ENCODE results near the gene NMT1. TPM values are rescaled to one million over a fixed set of nuclear protein-coding genes. Genes with fewer than 3 reads are reported as not detected.

The NMT1 gene
- total RNA-seq, 5 donors from 2014 or later (not counting 1 experiment from before 2014, with no cell fraction given), result 79.5 to 139 (median 125) TPM

DNA sequence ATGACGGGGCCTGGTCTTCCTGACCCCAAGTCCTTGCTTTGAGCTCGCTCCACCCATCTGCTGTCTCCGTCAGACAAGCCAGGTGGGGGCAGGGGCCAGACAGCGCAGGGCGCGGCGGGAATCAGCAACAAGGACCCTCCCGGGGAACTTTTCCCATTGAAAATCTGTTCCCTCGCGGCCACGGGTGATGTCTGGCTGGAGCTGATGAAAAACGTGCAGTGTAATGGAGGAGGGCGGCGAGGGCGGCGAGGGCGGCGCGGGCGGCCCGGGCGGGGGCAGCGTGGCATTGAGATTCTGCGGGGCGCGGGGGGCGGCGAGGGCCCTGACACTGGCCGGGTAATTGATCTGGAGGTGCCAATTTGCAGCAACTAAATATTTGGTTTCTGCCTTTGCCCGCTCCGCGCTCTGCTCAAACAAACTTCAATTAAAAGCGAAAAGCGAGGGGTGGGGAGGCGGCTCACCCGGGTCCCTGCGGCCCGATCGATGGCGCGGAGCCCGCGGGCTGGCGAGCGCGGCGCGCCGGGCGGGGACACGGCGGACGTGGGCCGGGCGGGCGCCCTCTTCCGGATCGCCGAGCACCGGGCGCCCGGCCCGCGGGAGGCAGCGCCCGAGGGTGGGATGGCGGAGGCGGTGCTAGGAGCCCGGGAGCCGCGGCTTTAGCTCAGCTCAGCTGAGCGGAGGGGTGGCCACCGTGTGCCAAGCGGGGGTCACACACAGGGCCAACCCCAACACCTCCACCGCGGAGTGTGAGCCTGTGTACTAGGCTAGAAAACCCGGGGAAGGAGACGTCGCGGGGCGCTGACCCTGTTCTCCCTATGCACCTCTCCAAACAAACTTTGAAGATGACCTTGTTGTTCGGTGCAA, 42.0 kb upstream of the NMT1 start:
- peak in 18 of 35 experiments; percentile 9 to 65 (median 24) for DNase-seq
- WGBS (ENCODE audit: insufficient coverage), result 2% methylated on average over 70 of the region's 82 CpGs
- H3K9me3 ChIP-seq, result no peaks in the 10 kb centered on the region
- peak; percentile 65 to 80 (median 75) for ATAC-seq (replicated peaks in 1 of 4)
- ChIA-PET CTCF (interaction anchor here in 1 of 2 donors (1.1 kb wide), 1 partner anchor 138 kb away, joined by 3 read pairs; no protein-coding TSS in a partner anchor), POLR2A (interaction anchor here in 1 of 2 donors (0.6 kb wide), 1 partner anchor 16 kb away, joined by 3 read pairs; no protein-coding TSS in a partner anchor)
- H3K9me3 Mint-ChIP-seq, result no peaks in the 10 kb centered on the region
- peaks cover 20 to 30% (median 24%) of the 10 kb centered on the region in 3 donors for H3K4me1 Mint-ChIP-seq
- peaks cover 3 to 33% of the 10 kb centered on the region in 2 experiments for H3K4me1 ChIP-seq (ENCODE audit: control insufficient read depth in 1 of 2, extremely low read depth in 1 of 2, insufficient read depth in 2 of 2, low read length in 2 of 2)
- H3K27me3 ChIP-seq (replicated peaks in 1 of 2; ENCODE audit: control insufficient read depth in 2 of 2, extremely low read depth in 1 of 2, insufficient read depth in 2 of 2, low read length in 1 of 2), result peaks cover 7 to 64% of the 10 kb centered on the region in 2 experiments
- H3K4me3 ChIP-seq (ENCODE audit: control insufficient read depth in 1 of 2, extremely low read depth in 1 of 2, low read length in 1 of 2), result peak overlapping the region; percentile 35 to 58
- peak overlapping the region; percentile 76 to 90 (median 80) for H3K4me3 Mint-ChIP-seq
- peaks cover 37 to 42% of the 10 kb centered on the region in 2 donors for H3K27me3 Mint-ChIP-seq
- no peak overlapping the region for H3K27ac Mint-ChIP-seq
- peaks cover 3% of the 10 kb centered on the region for H3K36me3 Mint-ChIP-seq
- H3K27ac ChIP-seq (ENCODE audit: low read length), result no peak overlapping the region
- H3K36me3 ChIP-seq (ENCODE audit: control insufficient read depth in 2 of 2, extremely low read depth in 1 of 2, insufficient read depth in 1 of 2, low read length in 1 of 2), result peaks cover 0 to 7% of the 10 kb centered on the region in 2 donors

DNA sequence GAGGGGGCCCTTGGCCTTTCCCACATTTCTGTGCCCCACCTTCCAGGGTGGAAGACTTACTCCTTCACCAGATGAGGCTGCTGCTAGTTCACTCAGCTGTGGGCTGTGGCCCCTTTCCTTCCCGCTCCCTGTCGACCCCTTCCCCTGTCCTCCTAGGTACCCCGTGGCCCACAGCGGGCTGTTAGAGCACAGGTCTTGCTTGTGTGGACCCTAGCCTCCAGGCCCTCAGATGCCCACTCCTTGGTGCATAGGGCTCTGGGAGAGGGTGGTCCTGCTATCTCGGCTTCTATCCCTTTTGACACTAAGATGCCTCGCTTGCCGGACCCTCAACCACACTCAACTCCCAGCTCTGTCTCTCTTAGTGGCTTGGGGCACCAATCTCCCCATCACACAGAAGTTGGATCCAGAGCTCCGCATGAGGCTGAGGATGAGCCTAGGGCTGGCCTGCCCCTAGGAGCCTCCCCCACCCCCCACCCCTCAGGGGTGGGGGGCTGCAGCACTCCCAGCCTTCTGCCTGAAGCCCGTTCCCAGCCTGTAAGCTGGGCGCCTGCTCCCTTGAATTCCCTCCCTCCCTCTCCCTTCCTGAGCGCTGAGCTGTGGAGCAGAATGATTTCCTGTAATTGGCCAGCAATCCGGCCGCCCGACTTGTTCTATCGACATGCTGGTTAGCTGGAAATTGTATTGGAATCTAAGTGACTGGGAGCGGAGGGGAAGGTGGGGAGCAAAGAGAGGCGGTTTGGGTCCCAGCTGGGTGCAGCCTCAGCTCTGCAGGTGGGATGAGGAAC, 40.6 kb upstream of the NMT1 start:
- Mint-ChIP-seq H3K27ac (no peak overlapping the region), H3K4me1 (peaks cover 20 to 30% (median 24%) of the 10 kb centered on the region in 3 donors), H3K27me3 (peaks cover 37 to 42% of the 10 kb centered on the region in 2 donors), H3K36me3 (peaks cover 4% of the 10 kb centered on the region), H3K9me3 (no peaks in the 10 kb centered on the region), H3K4me3 (peak overlapping the region in 2 of 3 donors; percentile 73 to 90)
- ChIA-PET POLR2A (no interaction called here), CTCF (interaction anchor here in 1 of 2 donors (1.1 to 1.7 kb wide), 2 partner anchors 140 to 245 kb away, joined by 3 read pairs; no protein-coding TSS in a partner anchor)
- H3K27me3 ChIP-seq (replicated peaks in 1 of 2; ENCODE audit: control insufficient read depth in 2 of 2, extremely low read depth in 1 of 2, insufficient read depth in 2 of 2, low read length in 1 of 2), result peaks cover 7 to 62% of the 10 kb centered on the region in 2 experiments
- WGBS (ENCODE audit: insufficient coverage), result 70% methylated on average over 3 of the region's 17 CpGs
- no peak overlapping the region for H3K4me3 ChIP-seq (ENCODE audit: control insufficient read depth in 1 of 2, extremely low read depth in 1 of 2, low read length in 1 of 2)
- DNase-seq, result no peak
- no peak overlapping the region for H3K27ac ChIP-seq (ENCODE audit: low read length)
- H3K36me3 ChIP-seq (ENCODE audit: control insufficient read depth in 2 of 2, extremely low read depth in 1 of 2, insufficient read depth in 1 of 2, low read length in 1 of 2), result peaks cover 0 to 9% of the 10 kb centered on the region in 2 donors
- no peak for ATAC-seq (replicated peaks in 1 of 4)
- no peaks in the 10 kb centered on the region for H3K9me3 ChIP-seq
- H3K4me1 ChIP-seq (ENCODE audit: control insufficient read depth in 1 of 2, extremely low read depth in 1 of 2, insufficient read depth in 2 of 2, low read length in 2 of 2), result peaks cover 3 to 33% of the 10 kb centered on the region in 2 experiments

DNA sequence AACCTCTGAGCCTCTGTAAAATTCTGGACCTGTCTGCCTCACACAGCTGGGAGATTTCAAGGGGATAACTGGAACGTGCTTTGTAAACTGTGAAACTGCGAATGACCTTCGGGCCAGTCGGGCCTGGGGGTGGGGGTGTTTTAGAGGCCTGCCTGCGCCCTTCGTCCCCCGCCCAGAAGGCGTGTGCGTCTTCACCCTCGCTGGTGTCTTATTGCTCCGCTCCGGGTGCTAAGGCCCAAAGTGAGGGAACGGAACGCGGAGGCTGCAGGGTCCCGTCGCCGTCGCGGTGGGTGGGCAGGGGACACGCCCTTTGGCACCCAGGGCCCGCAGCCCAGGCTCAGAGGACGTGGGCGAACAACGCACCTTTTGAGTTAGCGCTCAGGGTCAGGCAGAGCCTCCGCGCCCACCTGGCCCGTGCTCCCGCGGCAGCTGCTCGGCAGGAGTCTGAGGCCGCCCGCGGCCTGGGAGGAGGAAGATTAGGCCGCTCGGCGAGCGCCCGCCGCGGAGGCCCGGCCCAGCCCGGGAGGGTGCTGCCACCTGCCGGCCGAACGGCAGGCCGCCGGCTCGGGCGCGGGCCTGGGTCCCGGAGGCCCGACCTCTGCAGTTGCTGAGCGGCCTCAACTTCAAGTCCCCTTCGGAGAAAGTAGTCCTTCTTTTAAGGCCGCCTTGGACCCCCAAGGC, 39.4 kb upstream of the NMT1 start:
- POLR2A ChIA-PET, result no interaction called here
- Mint-ChIP-seq H3K27me3 (peaks cover 31 to 33% of the 10 kb centered on the region in 2 donors), H3K4me3 (peak overlapping the region; percentile 26 to 73 (median 73)), H3K4me1 (peaks cover 20 to 30% (median 24%) of the 10 kb centered on the region in 3 donors), H3K9me3 (no peaks in the 10 kb centered on the region), H3K36me3 (peaks cover 4% of the 10 kb centered on the region), H3K27ac (no peak overlapping the region)
- DNase-seq (peak in 34 of 35 experiments; percentile 18 to 81 (median 54)), ATAC-seq (replicated peaks in 1 of 4) (peak; percentile 73 to 82 (median 78))
- Histone ChIP-seq H3K36me3 (ENCODE audit: control insufficient read depth in 2 of 2, extremely low read depth in 1 of 2, insufficient read depth in 1 of 2, low read length in 1 of 2) (peaks cover 0 to 11% of the 10 kb centered on the region in 2 donors), H3K27me3 (replicated peaks in 1 of 2; ENCODE audit: control insufficient read depth in 2 of 2, extremely low read depth in 1 of 2, insufficient read depth in 2 of 2, low read length in 1 of 2) (peaks cover 7 to 55% of the 10 kb centered on the region in 2 experiments), H3K4me3 (ENCODE audit: control insufficient read depth in 1 of 2, extremely low read depth in 1 of 2, low read length in 1 of 2) (peak overlapping the region; percentile 41 to 63), H3K9me3 (no peaks in the 10 kb centered on the region), H3K27ac (ENCODE audit: low read length) (no peak overlapping the region), H3K4me1 (ENCODE audit: control insufficient read depth in 1 of 2, extremely low read depth in 1 of 2, insufficient read depth in 2 of 2, low read length in 2 of 2) (peaks cover 3 to 33% of the 10 kb centered on the region in 2 experiments)
- CTCF ChIA-PET, result interaction anchor here (0.6 to 1.7 kb wide), 4 partner anchors 29 to 246 kb away, joined by 3 to 5 read pairs (median 3); no protein-coding TSS in a partner anchor
- 13% methylated on average over 56 of the region's 57 CpGs for WGBS (ENCODE audit: insufficient coverage)

DNA sequence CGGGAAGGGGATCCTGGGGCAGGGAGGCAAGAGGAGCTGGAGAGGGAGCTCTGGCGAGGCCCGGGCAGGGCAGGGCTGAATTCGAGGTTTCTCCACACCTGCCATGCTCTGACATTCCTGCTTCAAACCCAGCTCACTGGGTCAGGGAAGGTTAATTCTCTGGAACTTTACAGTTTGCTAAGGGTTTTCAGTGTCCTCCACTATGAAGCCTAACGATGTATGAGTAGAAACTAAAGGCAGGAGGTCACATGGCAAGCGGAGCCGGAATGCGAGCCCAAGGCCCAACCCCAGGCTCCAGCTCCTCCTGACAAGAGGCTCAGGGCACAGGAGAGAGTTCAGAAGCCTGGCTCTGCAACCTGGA, 38.8 kb upstream of the NMT1 start:
- H3K4me1 ChIP-seq (ENCODE audit: control insufficient read depth in 1 of 2, extremely low read depth in 1 of 2, insufficient read depth in 2 of 2, low read length in 2 of 2), result peaks cover 3 to 33% of the 10 kb centered on the region in 2 experiments
- POLR2A ChIA-PET, result no interaction called here
- CTCF ChIA-PET, result interaction anchor here in 1 of 2 donors (1.0 to 1.7 kb wide), 3 partner anchors 28 to 246 kb away, joined by 3 to 5 read pairs (median 3); no protein-coding TSS in a partner anchor
- no peaks in the 10 kb centered on the region for H3K9me3 ChIP-seq
- Mint-ChIP-seq H3K4me3 (peak overlapping the region in 1 of 3 donors; percentile 20), H3K36me3 (peaks cover 4% of the 10 kb centered on the region), H3K27me3 (peaks cover 29 to 31% of the 10 kb centered on the region in 2 donors), H3K4me1 (peaks cover 20 to 30% (median 24%) of the 10 kb centered on the region in 3 donors), H3K9me3 (no peaks in the 10 kb centered on the region), H3K27ac (no peak overlapping the region)
- H3K27ac ChIP-seq (ENCODE audit: low read length), result no peak overlapping the region
- WGBS (ENCODE audit: insufficient coverage), result 83% methylated on average over 5 of the region's 8 CpGs
- ATAC-seq (replicated peaks in 1 of 4), result peak in 2 of 4 experiments; percentile 8 to 9
- H3K36me3 ChIP-seq (ENCODE audit: control insufficient read depth in 2 of 2, extremely low read depth in 1 of 2, insufficient read depth in 1 of 2, low read length in 1 of 2), result peaks cover 0 to 14% of the 10 kb centered on the region in 2 donors
- H3K27me3 ChIP-seq (replicated peaks in 1 of 2; ENCODE audit: control insufficient read depth in 2 of 2, extremely low read depth in 1 of 2, insufficient read depth in 2 of 2, low read length in 1 of 2), result peaks cover 7 to 49% of the 10 kb centered on the region in 2 experiments
- peak overlapping the region in 1 of 2 donors; percentile 63 for H3K4me3 ChIP-seq (ENCODE audit: control insufficient read depth in 1 of 2, extremely low read depth in 1 of 2, low read length in 1 of 2)
- no peak for DNase-seq

DNA sequence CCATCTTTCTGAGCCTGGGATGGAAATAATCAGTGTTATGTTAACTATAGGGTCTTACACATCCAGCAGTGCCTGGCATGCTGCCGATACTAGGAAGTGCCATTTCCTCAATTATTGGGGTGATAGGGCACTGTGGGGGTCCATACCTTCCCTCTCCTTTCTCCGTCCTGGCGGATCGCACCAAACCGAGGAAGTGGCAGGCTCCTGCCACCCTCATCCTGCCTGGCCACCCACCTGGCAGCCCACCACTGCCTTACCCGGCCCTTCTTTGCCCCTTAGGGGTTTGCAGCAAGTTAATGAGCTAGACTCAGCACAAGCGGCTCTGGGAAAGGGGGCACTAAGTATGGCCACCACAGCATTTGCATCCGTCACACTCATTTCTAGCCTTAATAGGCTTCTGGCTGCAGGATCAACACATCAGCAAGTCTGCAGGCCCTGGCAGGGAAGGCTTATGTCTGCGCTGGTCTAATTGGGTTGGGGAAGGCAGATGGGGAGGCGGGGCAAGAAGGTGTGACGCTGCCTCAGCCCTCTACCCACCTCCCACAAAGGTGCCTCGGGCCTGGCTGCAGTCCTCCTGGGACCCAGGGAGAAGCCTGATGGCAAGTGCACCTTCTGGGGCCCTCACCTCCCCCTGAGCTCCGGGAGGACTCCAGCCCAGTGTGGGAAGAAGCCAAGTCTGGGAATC, 38.3 kb upstream of the NMT1 start:
- H3K27me3 ChIP-seq (replicated peaks in 1 of 2; ENCODE audit: control insufficient read depth in 2 of 2, extremely low read depth in 1 of 2, insufficient read depth in 2 of 2, low read length in 1 of 2), result peaks cover 7 to 44% of the 10 kb centered on the region in 2 experiments
- peaks cover 0 to 14% of the 10 kb centered on the region in 2 donors for H3K36me3 ChIP-seq (ENCODE audit: control insufficient read depth in 2 of 2, extremely low read depth in 1 of 2, insufficient read depth in 1 of 2, low read length in 1 of 2)
- H3K9me3 ChIP-seq, result no peaks in the 10 kb centered on the region
- H3K9me3 Mint-ChIP-seq, result no peaks in the 10 kb centered on the region
- H3K4me1 ChIP-seq (ENCODE audit: control insufficient read depth in 1 of 2, extremely low read depth in 1 of 2, insufficient read depth in 2 of 2, low read length in 2 of 2), result peaks cover 3 to 33% of the 10 kb centered on the region in 2 experiments
- peaks cover 29 to 31% of the 10 kb centered on the region in 2 donors for H3K27me3 Mint-ChIP-seq
- ChIA-PET CTCF (interaction anchor here in 1 of 2 donors (0.6 to 1.7 kb wide), 4 partner anchors 28 to 247 kb away, joined by 3 to 5 read pairs (median 4); partner anchors contain the start of gene NMT1), POLR2A (no interaction called here)
- no peak overlapping the region for H3K27ac ChIP-seq (ENCODE audit: low read length)
- H3K27ac Mint-ChIP-seq, result no peak overlapping the region
- H3K36me3 Mint-ChIP-seq, result peaks cover 4% of the 10 kb centered on the region
- H3K4me1 Mint-ChIP-seq, result peaks cover 20 to 30% (median 24%) of the 10 kb centered on the region in 3 donors
- H3K4me3 Mint-ChIP-seq, result peak overlapping the region in 1 of 3 donors; percentile 20
- no peak for DNase-seq
- H3K4me3 ChIP-seq (ENCODE audit: control insufficient read depth in 1 of 2, extremely low read depth in 1 of 2, low read length in 1 of 2), result no peak overlapping the region
- no peak for ATAC-seq (replicated peaks in 1 of 4)
- WGBS (ENCODE audit: insufficient coverage), result no CpG with 5 or more reads among the region's 13 CpGs
